Kidney (tissue), 14 donors: Measurements from ENCODE around the gene ALDH8A1. TPM values are rescaled to one million over a fixed set of nuclear protein-coding genes. Genes with fewer than 3 reads are reported as not detected.
A peak's percentile ranks its signal among the peaks of the same experiment; 100 is the strongest.

Experiments used
- DNase-seq, 5 donors: peaks; one replicate each; pipeline ENCODE4 v3.0.0-alpha.2; 2013 to 2020
- FAIRE-seq: peaks from 2 replicates; lab custom pipeline; 2012; peaks lifted over from hg19 to GRCh38; lab: Jason Lieb, UNC
- H3K27ac ChIP-seq, 2 donors: one replicate each; pipeline ENCODE4 v1.7.0; 2013; ENCODE audit warnings: low read depth in 2 of 2, low read length in 2 of 2, inconsistent platforms in 1 of 2
- H3K27me3 ChIP-seq: one replicate; pipeline ENCODE4 v1.7.1; 2013; ENCODE audit warnings: low read length, inconsistent platforms; ENCODE audit not compliant: control insufficient read depth, insufficient read depth
- H3K36me3 ChIP-seq, 3 donors: one replicate each; pipeline versions ENCODE4 v1.7.0 to v1.7.1; 2013; ENCODE audit warnings: low read length in 3 of 3, control low read depth in 1 of 3, inconsistent platforms in 1 of 3; ENCODE audit not compliant: insufficient read depth in 3 of 3, control insufficient read depth in 2 of 3
- H3K4me1 ChIP-seq, 3 donors: one replicate each; pipeline versions ENCODE4 v1.7.0 to v1.7.1; 2013; ENCODE audit warnings: low read length in 3 of 3, inconsistent platforms in 1 of 3, low read depth in 1 of 3; ENCODE audit not compliant: control insufficient read depth in 2 of 3, insufficient read depth in 2 of 3
- H3K4me3 ChIP-seq, 3 donors: one replicate each; pipeline versions ENCODE4 v1.7.0 to v1.8.1; 2013; ENCODE audit warnings: low read length in 3 of 3, control low read depth in 1 of 3, inconsistent platforms in 1 of 3
- H3K9ac ChIP-seq, 3 donors: one replicate each; pipeline versions ENCODE4 v1.7.0 to v1.7.1; 2013; ENCODE audit warnings: low read length in 3 of 3, control low read depth in 1 of 3, inconsistent platforms in 1 of 3
- H3K9me3 ChIP-seq, 3 donors: one replicate each; pipeline versions ENCODE4 v1.7.0 to v1.7.1; 2013; ENCODE audit warnings: low read length in 3 of 3, control low read depth in 1 of 3, inconsistent platforms in 1 of 3; ENCODE audit not compliant: control insufficient read depth in 2 of 3, insufficient read depth in 1 of 3
- intact Hi-C: fragments of 100-400 bp; cut with DNase I; formaldehyde crosslinking; loops from one replicate; pipeline ENCODE4 v1.11.1; 2022
- polyA plus RNA-seq: library from polyadenylated mRNA; stranded (reverse); fragments of 350-450 nt; fragmentation: Illumina TruSeq; extraction: RNeasy Lipid Tissue Mini Kit (QIAGEN cat#74804); gene quantifications from one replicate; pipeline ENCODE4 v1.2.3, GENCODE V29; 2014; ENCODE audit warnings: low read depth, low replicate concordance; ENCODE audit not compliant: insufficient read depth
- total RNA-seq: library from RNA; stranded (reverse); fragmentation: NEBNext Ultra II Directional; extraction: Animal tissue kit (Norgen Biotek cat#: 25700); gene quantifications from one replicate; pipeline ENCODE4 v1.2.1, GENCODE V29; 2021
- TF ChIP-seq, protein P1 (sequence below): IDR thresholded peaks from 3 replicates; pipeline ENCODE4 v1.5.1; 2012; ENCODE audit warnings: mild to moderate bottlenecking, moderate library complexity, borderline replicate concordance; ENCODE audit not compliant: insufficient read depth; ENCODE audit errors: extremely low read depth
- donor health status: control.
- donor health status: control.
- donor health status: control.
- donor health status: control.
- donor health status: control.
- donor health status: DM: yes; HTN: yes; CAD: no.
- donor health status: Normal renal cell carcinoma (clear cell type).

ALDH8A1 gene
- total and polyA plus RNA-seq, 2 donors from 2014 or later: 11.2 to 56.7 TPM

GRCh38 chr6:134934793-134935485, 15.0 kb downstream of the ALDH8A1 start:
- DNase-seq (peak in 1 of 5 donors; percentile 9), FAIRE-seq (no peak)
- Histone ChIP-seq H3K27ac (no peak overlapping the region), H3K9me3 (no peaks in the 10 kb centered on the region), H3K4me1 (peaks cover 0 to 5% (median 0%) of the 10 kb centered on the region in 3 donors), H3K36me3 (peaks cover 0 to 22% (median 5%) of the 10 kb centered on the region in 3 donors), H3K27me3 (no peaks in the 10 kb centered on the region), H3K4me3 (no peak overlapping the region), H3K9ac (no peak overlapping the region)
- TF ChIP-seq, protein P1, sequence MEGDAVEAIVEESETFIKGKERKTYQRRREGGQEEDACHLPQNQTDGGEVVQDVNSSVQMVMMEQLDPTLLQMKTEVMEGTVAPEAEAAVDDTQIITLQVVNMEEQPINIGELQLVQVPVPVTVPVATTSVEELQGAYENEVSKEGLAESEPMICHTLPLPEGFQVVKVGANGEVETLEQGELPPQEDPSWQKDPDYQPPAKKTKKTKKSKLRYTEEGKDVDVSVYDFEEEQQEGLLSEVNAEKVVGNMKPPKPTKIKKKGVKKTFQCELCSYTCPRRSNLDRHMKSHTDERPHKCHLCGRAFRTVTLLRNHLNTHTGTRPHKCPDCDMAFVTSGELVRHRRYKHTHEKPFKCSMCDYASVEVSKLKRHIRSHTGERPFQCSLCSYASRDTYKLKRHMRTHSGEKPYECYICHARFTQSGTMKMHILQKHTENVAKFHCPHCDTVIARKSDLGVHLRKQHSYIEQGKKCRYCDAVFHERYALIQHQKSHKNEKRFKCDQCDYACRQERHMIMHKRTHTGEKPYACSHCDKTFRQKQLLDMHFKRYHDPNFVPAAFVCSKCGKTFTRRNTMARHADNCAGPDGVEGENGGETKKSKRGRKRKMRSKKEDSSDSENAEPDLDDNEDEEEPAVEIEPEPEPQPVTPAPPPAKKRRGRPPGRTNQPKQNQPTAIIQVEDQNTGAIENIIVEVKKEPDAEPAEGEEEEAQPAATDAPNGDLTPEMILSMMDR: no peak
- intact Hi-C loops: no loop called here

DNA sequence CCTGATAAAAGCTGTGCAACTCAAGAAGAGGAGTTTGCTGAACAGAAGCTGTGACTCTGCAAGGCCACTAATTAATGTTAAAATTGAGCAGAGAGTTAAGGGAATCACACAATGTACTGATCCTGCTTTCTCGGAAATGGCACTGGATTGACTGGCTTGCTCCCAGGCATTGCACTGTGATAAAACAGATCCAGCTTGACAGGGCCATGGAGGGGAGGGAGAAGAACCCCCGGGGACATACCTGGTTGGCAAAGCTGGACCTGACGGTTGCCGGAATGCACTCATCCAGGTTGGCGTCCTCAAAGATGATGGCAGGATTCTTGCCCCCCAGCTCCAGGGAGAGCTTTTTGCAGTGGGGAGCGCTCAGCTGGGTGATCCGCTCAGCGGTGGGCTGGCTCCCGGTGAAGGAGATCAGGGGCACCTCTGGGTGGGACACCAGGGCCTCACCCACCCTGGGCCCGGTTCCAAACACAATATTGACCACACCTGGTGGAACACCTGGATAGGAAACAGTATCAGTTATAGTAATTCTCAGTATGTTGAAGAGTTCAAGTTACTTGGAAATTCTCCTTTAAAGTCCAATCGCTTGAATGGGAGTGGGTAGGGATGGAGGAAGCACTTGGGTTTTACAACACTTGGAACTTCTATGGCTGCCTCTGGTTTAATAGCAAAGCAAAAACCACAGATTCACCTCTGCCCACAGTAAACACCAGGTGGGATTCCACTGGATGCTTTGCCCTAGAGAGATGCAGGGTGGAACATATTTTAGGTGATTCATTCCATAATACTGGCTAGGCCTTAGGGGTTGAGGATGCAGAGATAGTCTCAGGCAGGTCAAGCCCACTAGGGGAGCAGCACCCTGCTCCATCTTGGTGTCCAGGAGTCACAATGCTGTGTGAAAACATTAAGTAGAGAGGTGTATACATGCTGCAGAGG, 17.1 kb downstream of the ALDH8A1 start:
- DNase-seq (no peak), FAIRE-seq (no peak)
- Histone ChIP-seq H3K4me3 (no peak overlapping the region), H3K9ac (no peak overlapping the region), H3K27me3 (no peaks in the 10 kb centered on the region), H3K36me3 (peaks cover 0 to 22% (median 3%) of the 10 kb centered on the region in 3 donors), H3K4me1 (peaks cover 0 to 5% (median 0%) of the 10 kb centered on the region in 3 donors), H3K27ac (no peak overlapping the region), H3K9me3 (no peaks in the 10 kb centered on the region)
- TF ChIP-seq, protein P1: no peak
- intact Hi-C loops: no loop called here

- FAIRE-seq (no peak), DNase-seq (no peak)
- H3K4me3 ChIP-seq: no peak overlapping the region
- H3K27me3 ChIP-seq: no peaks in the 10 kb centered on the region
- H3K36me3 ChIP-seq: peaks cover 0 to 22% (median 3%) of the 10 kb centered on the region in 3 donors
- no peak overlapping the region for H3K9ac ChIP-seq
- TF ChIP-seq, protein P1: no peak
- H3K9me3 ChIP-seq: no peaks in the 10 kb centered on the region
- intact Hi-C loops: no loop called here
- no peak overlapping the region for H3K27ac ChIP-seq
- H3K4me1 ChIP-seq: peaks cover 0 to 5% (median 0%) of the 10 kb centered on the region in 3 donors
Observed at GRCh38 chr6:134932098-134932497, 17.8 kb downstream of the ALDH8A1 start.
